ENCODE measurements around the gene RNF150.

RNF150 gene

DNA sequence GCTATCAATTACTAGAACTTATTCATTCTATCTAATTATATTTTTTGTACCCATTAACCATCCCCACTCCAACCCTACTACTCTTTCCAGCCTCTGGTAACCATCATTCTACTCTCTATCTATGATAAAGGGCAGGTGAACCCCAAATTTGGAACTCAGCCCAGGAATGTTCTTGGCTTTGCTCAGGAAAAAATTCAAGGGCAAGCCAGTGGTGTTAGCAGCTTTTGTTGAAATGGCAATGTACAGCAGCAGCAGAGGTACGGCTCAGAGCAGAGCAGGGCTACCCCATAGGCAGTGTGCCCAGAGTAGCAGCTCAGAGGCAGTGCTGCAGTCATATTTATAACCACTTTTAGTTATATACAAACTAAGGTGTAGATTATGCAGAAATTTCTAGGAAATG is 138.2 kb downstream of the RNF150 start:
- H3K4me1 ChIP-seq (ENCODE audit: control insufficient read depth, insufficient read depth, low read length), result peaks cover 4% of the 10 kb centered on the region
- H3K9ac ChIP-seq (ENCODE audit: low read depth, low read length), result no peak overlapping the region
- H3K27me3 ChIP-seq (ENCODE audit: control insufficient read depth, insufficient read depth, low read length), result no peaks in the 10 kb centered on the region
- H3K4me3 ChIP-seq (ENCODE audit: low read length), result no peak overlapping the region
- H3K36me3 ChIP-seq (ENCODE audit: insufficient read depth, low read length), result no peaks in the 10 kb centered on the region
- H3K4me2 ChIP-seq (ENCODE audit: low read length), result no peak overlapping the region
- H3K9me3 ChIP-seq (replicated peaks; ENCODE audit: low read length), result no peaks in the 10 kb centered on the region

DNA sequence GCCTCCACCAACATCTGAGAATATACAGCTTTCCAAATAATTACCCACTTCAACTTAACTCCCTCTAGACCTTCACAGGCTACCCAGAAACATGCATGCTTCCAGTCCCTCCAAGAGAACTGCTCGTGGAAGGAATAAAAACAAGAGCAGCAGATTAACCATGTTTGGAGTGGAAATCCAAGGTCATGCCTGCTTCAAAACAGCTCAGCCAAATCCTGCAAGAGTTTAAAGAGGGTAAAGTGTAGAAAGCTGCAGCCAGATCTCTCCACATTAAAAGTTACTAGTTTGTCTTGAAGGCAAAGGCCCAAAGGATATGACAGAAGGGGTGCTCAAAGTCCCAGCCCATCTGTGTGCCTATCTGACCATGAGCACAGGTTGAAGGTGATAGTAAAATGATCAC is 139.3 kb downstream of the RNF150 start:
- H3K4me1 ChIP-seq (ENCODE audit: control insufficient read depth, insufficient read depth, low read length), result peaks cover 4% of the 10 kb centered on the region
- H3K27me3 ChIP-seq (ENCODE audit: control insufficient read depth, insufficient read depth, low read length), result no peaks in the 10 kb centered on the region
- no peak overlapping the region for H3K9ac ChIP-seq (ENCODE audit: low read depth, low read length)
- no peak overlapping the region for H3K4me2 ChIP-seq (ENCODE audit: low read length)
- H3K9me3 ChIP-seq (replicated peaks; ENCODE audit: low read length), result no peaks in the 10 kb centered on the region
- no peak overlapping the region for H3K4me3 ChIP-seq (ENCODE audit: low read length)
- no peaks in the 10 kb centered on the region for H3K36me3 ChIP-seq (ENCODE audit: insufficient read depth, low read length)

DNA sequence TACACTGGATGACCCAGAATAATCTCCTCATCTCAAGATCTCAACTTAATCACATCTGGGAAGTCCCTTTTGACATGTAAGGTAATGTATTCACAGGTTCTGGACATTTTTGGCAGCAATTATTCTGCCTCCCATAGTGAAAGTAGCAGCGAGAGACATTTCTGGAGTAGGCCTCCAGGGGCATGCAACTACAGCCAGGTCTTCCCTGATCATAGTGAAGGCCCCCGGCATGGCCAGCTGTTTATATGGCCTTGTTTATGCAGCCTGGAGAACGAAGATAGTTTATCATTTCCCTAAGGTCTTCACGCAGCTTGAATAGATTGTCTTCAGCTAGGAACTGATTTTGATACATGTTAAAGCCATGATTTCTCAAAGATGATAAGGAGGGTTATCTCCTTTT is 139.9 kb downstream of the RNF150 start:
- Histone ChIP-seq H3K9ac (ENCODE audit: low read depth, low read length) (no peak overlapping the region), H3K4me1 (ENCODE audit: control insufficient read depth, insufficient read depth, low read length) (peaks cover 4% of the 10 kb centered on the region), H3K9me3 (replicated peaks; ENCODE audit: low read length) (no peaks in the 10 kb centered on the region), H3K4me2 (ENCODE audit: low read length) (no peak overlapping the region), H3K4me3 (ENCODE audit: low read length) (no peak overlapping the region), H3K36me3 (ENCODE audit: insufficient read depth, low read length) (no peaks in the 10 kb centered on the region), H3K27me3 (ENCODE audit: control insufficient read depth, insufficient read depth, low read length) (no peaks in the 10 kb centered on the region)

DNA sequence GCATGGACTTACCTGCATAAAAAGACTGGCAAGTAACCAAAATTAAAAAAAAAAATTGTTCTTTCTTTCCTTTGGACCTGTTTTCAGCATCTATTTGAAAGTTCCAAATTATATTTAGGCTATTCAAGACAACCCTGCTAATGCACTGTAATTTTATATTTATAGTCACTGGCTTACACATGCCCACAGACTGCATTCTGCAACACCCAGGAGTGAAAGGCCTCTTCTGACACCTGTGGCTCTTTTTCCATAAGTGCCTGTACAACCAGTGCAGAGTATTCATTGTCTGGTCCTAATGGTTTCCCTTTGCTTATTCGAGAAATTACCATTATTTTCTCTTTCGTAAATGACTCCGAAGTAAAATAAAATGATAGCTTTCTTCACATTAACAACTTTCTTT is 143.3 kb downstream of the RNF150 start:
- Histone ChIP-seq H3K4me3 (ENCODE audit: low read length) (no peak overlapping the region), H3K27me3 (ENCODE audit: control insufficient read depth, insufficient read depth, low read length) (no peaks in the 10 kb centered on the region), H3K4me1 (ENCODE audit: control insufficient read depth, insufficient read depth, low read length) (no peaks in the 10 kb centered on the region), H3K9ac (ENCODE audit: low read depth, low read length) (no peak overlapping the region), H3K36me3 (ENCODE audit: insufficient read depth, low read length) (no peaks in the 10 kb centered on the region), H3K4me2 (ENCODE audit: low read length) (no peak overlapping the region), H3K9me3 (replicated peaks; ENCODE audit: low read length) (no peaks in the 10 kb centered on the region)

DNA sequence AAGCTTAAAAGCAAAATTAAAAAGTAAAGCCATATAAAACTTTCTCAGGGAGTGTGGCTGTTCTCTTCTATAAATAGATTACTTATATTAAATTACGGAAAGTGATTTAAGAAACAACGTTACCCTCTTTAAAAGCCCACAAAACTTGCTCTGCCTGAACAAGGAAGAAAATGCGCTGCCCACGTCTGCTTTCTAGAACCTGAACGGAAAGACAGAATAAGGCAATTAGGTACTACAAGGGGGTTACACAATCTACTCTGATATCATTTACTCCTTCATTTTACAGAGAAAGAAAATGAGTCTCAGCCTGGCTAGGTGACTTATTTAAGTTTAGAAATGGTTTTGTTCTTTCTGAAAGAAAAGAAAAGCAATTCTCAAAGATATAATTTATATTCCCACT is 147.2 kb downstream of the RNF150 start:
- no peaks in the 10 kb centered on the region for H3K9me3 ChIP-seq (replicated peaks; ENCODE audit: low read length)
- H3K9ac ChIP-seq (ENCODE audit: low read depth, low read length), result no peak overlapping the region
- no peaks in the 10 kb centered on the region for H3K27me3 ChIP-seq (ENCODE audit: control insufficient read depth, insufficient read depth, low read length)
- H3K4me3 ChIP-seq (ENCODE audit: low read length), result no peak overlapping the region
- H3K36me3 ChIP-seq (ENCODE audit: insufficient read depth, low read length), result no peaks in the 10 kb centered on the region
- H3K4me1 ChIP-seq (ENCODE audit: control insufficient read depth, insufficient read depth, low read length), result no peaks in the 10 kb centered on the region
- H3K4me2 ChIP-seq (ENCODE audit: low read length), result no peak overlapping the region

DNA sequence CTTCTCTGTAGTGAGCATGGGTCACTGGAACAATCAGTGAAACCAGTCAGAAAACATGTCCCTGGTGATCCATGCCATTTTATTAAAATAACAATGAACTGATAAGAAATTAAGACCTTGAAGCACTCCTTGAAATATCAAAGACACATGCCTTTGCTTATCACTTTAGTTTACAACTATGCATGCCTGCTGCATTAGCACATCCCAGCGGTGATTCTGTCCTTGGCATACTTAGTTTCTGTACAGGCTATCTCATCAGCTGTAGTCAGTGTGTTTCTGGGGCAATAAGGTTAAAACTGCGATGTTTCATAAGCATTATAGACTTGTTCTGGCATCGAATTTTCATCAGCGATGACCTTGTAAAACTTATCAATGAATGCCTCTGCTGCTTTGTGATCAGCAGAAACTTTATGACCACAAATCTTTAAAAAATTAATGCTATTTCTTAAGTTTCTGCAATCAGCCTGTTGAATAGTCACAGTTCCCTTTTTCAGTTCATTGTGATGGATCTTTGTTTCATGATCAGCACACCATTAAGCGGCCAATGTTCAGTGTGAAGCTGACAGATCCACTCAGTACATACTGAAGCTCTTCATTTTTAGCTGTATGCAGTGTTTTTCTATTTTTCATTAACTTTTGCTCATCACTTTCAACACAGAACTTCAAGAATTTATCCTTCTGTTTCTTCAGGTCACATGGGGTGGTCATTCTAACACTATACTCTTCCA is 150.5 kb downstream of the RNF150 start:
- no peak overlapping the region for H3K4me2 ChIP-seq (ENCODE audit: low read length)
- no peaks in the 10 kb centered on the region for H3K27me3 ChIP-seq (ENCODE audit: control insufficient read depth, insufficient read depth, low read length)
- no peak overlapping the region for H3K9ac ChIP-seq (ENCODE audit: low read depth, low read length)

DNA sequence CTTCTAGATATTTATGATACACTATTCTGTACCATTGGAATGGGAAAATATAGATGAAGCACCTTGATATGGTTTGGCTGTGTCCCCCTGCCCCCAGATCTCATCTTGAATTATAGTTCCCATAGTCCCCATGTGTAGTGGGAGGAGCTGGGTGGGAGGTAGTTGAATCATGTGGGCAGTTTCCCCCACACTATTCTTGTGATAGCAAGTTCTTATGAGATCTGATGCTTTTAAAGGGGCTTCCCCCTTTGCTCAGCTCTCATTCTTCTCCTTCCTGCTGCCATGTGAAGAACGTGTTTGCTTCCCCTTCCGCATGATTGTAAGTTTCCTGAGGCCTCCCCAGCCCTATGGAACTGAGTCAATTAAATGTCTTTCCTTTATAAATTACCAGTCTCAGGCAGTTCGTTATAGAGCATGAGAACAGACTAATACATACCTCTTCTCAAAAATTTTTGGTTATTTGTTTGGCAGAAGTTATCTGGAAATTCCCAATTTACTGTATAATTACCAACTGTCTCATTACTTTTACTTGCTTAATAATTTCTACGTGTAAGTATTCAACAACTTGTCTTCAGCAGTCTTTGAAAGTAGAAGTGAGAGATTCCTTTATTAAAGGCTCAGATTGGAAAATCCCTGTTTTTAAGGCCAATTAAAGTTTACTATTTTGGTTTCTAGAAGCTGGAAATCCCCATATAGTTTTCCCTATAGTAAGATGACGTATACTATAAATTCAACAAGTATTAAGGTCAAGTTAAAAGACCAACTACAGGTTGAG is 152.7 kb downstream of the RNF150 start:
- Histone ChIP-seq H3K9ac (ENCODE audit: low read depth, low read length) (no peak overlapping the region), H3K4me3 (ENCODE audit: low read length) (no peak overlapping the region), H3K27me3 (ENCODE audit: control insufficient read depth, insufficient read depth, low read length) (no peaks in the 10 kb centered on the region), H3K36me3 (ENCODE audit: insufficient read depth, low read length) (no peaks in the 10 kb centered on the region), H3K4me2 (ENCODE audit: low read length) (no peak overlapping the region), H3K9me3 (replicated peaks; ENCODE audit: low read length) (no peaks in the 10 kb centered on the region), H3K4me1 (ENCODE audit: control insufficient read depth, insufficient read depth, low read length) (no peaks in the 10 kb centered on the region)

More for the DNA sequence above, 150.5 kb downstream of the RNF150 start:
- Histone ChIP-seq H3K4me3 (ENCODE audit: low read length) (no peak overlapping the region), H3K9me3 (replicated peaks; ENCODE audit: low read length) (no peaks in the 10 kb centered on the region), H3K4me1 (ENCODE audit: control insufficient read depth, insufficient read depth, low read length) (no peaks in the 10 kb centered on the region), H3K36me3 (ENCODE audit: insufficient read depth, low read length) (no peaks in the 10 kb centered on the region)

DNA sequence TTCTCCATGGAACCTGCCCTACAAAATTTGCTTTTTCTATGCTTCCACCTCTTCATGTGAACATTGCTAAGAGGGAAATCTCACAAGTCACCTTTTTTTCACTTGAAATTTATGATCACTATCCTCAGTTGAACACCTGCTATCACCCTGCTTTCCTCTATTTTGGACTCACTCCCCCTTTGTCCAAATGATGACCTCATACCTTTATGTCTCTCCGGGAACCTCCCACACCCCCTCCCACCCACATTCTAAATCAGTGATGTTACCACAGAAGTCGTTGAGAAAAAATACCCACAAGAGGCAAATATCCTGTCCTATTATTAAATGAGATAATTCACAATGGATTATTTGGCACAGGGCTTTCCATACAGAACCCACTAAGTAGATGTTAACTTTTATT is 156.5 kb downstream of the RNF150 start:
- H3K9ac ChIP-seq (ENCODE audit: low read depth, low read length), result no peak overlapping the region
- no peaks in the 10 kb centered on the region for H3K27me3 ChIP-seq (ENCODE audit: control insufficient read depth, insufficient read depth, low read length)
- no peaks in the 10 kb centered on the region for H3K36me3 ChIP-seq (ENCODE audit: insufficient read depth, low read length)
- H3K9me3 ChIP-seq (replicated peaks; ENCODE audit: low read length), result no peaks in the 10 kb centered on the region
- H3K4me3 ChIP-seq (ENCODE audit: low read length), result no peak overlapping the region
- H3K4me2 ChIP-seq (ENCODE audit: low read length), result no peak overlapping the region
- no peaks in the 10 kb centered on the region for H3K4me1 ChIP-seq (ENCODE audit: control insufficient read depth, insufficient read depth, low read length)

DNA sequence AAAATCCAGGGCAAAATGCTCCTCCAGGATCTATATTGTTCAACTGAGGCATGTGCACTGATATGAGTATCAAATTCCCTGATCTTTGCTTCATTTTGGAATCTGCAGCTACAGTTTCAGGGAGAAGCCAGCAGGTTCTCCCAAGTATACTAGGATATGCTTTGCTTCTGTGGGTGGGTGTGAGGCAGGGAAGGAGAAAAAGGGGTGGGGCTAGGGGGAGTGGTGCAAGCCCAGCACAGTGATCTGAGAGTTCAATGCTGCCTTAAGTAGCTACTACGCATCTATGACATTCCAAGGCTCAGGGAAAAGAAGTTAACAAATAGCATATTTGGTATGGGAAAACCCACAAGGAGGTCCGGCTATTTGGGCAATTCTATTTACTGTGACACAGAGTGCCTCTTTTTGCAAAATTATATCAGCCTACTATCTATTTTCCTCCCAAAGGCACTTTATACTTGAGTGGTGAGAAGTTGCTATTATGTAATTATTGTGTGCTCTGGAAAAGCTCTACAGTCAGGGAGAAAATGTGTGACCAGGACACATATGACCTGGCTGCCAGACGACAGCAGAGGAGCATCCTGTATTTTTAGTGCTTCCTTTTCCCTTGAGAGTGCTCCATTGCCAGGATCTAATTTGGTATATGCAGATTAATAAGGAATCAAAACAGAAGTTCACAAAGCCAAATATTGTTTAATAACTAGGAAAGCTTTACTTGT is 162.0 kb downstream of the RNF150 start:
- H3K27me3 ChIP-seq (ENCODE audit: control insufficient read depth, insufficient read depth, low read length), result no peaks in the 10 kb centered on the region
- H3K9me3 ChIP-seq (replicated peaks; ENCODE audit: low read length), result no peaks in the 10 kb centered on the region
- no peaks in the 10 kb centered on the region for H3K36me3 ChIP-seq (ENCODE audit: insufficient read depth, low read length)
- no peak overlapping the region for H3K4me3 ChIP-seq (ENCODE audit: low read length)
- H3K4me1 ChIP-seq (ENCODE audit: control insufficient read depth, insufficient read depth, low read length), result no peaks in the 10 kb centered on the region
- no peak overlapping the region for H3K9ac ChIP-seq (ENCODE audit: low read depth, low read length)
- H3K4me2 ChIP-seq (ENCODE audit: low read length), result no peak overlapping the region

DNA sequence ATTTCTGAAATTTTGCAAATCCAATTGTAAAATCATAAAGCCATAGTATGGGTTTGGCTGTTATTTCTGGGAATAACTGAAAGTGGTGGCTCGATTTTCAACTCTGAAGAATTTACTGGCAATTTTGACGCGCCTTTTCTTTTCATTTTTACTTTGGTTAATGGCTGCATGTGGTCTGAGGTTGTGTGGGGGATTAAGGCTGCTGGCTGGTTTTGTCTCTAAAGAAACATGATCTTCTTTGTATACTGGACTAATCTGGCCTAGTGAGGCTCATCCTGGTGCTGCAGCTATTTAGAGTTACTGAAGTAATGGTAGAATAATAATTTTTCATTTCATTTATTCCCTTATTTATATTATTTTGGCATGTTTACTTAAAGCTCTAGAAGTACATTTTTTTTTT is 164.0 kb downstream of the RNF150 start:
- Histone ChIP-seq H3K9me3 (replicated peaks; ENCODE audit: low read length) (no peaks in the 10 kb centered on the region), H3K4me1 (ENCODE audit: control insufficient read depth, insufficient read depth, low read length) (no peaks in the 10 kb centered on the region), H3K4me3 (ENCODE audit: low read length) (no peak overlapping the region), H3K27me3 (ENCODE audit: control insufficient read depth, insufficient read depth, low read length) (no peaks in the 10 kb centered on the region), H3K4me2 (ENCODE audit: low read length) (no peak overlapping the region), H3K36me3 (ENCODE audit: insufficient read depth, low read length) (no peaks in the 10 kb centered on the region), H3K9ac (ENCODE audit: low read depth, low read length) (no peak overlapping the region)

DNA sequence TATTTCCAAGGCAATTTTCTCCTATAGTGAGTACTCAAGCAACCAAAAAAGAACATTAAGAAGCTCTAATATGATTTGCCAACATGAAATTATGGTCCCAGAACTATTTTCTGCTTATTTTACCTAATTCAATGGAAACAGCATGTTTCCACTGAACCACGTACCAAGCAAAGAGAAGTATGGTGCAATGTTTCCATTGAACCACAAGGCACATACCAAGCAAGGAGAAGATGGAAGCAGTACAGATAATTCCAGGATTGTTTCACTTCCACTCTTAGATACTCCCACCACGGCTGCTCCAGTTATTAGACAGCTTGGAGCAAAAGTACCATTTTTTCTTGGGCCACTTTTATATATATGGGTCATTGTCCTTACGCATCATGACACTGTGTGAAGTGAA is 164.9 kb downstream of the RNF150 start:
- no peaks in the 10 kb centered on the region for H3K36me3 ChIP-seq (ENCODE audit: insufficient read depth, low read length)
- H3K4me2 ChIP-seq (ENCODE audit: low read length), result no peak overlapping the region
- H3K4me1 ChIP-seq (ENCODE audit: control insufficient read depth, insufficient read depth, low read length), result no peaks in the 10 kb centered on the region
- H3K27me3 ChIP-seq (ENCODE audit: control insufficient read depth, insufficient read depth, low read length), result no peaks in the 10 kb centered on the region
- no peaks in the 10 kb centered on the region for H3K9me3 ChIP-seq (replicated peaks; ENCODE audit: low read length)
- H3K4me3 ChIP-seq (ENCODE audit: low read length), result no peak overlapping the region
- no peak overlapping the region for H3K9ac ChIP-seq (ENCODE audit: low read depth, low read length)
